ENCODE measurements around the gene SKI.

GRCh38 chr1:2186901-2187300, 41.2 kb upstream of the SKI start:
- TF ChIP-seq POLR2A (IDR thresholded peaks at IDR 0.05; ENCODE audit: low read depth, low read length) = no peak
- TF ChIP-seq POLR2AphosphoS5 (IDR thresholded peaks at IDR 0.05; ENCODE audit: low read depth, low read length) = no peak
- TF ChIP-seq TAF1 (IDR thresholded peaks at IDR 0.05; ENCODE audit: borderline replicate concordance, low read depth, low read length) = no peak

All from GM12892 (cell line).